Common myeloid progenitor, CD34-positive (primary cell): Measurements from ENCODE around the gene KCTD2.
A peak's percentile ranks its signal among the peaks of the same experiment; 100 is the strongest.

Experiments
- CTCF ChIA-PET: fragments of 350-600 bp; sonication (Branson Sonifier 250); formaldehyde crosslinking; loops from one replicate; lab custom pipeline; 2021; ENCODE audit warnings: antibody characterized with exemption; lab: Charles Lee
- POLR2A ChIA-PET: fragments of 350-600 bp; sonication (Branson Sonifier 250); formaldehyde crosslinking; loops from one replicate; lab custom pipeline; 2021; ENCODE audit warnings: antibody characterized with exemption; lab: Charles Lee
- DNase-seq, 3 donors: peaks; one replicate each; pipeline versions ENCODE4 v3.0.0 to v3.0.0-alpha.2; 2013
- H3K27ac ChIP-seq, 2 experiments: 1 replicate in 1 of 2; 2 replicates in 1 of 2; pipeline ENCODE4 v1.7.0; 2013; ENCODE audit warnings: inconsistent platforms in 2 of 2, low read length in 2 of 2, mild to moderate bottlenecking in 2 of 2, low read depth in 1 of 2, moderate library complexity in 1 of 2; ENCODE audit not compliant: severe bottlenecking in 2 of 2, insufficient read depth in 1 of 2, poor library complexity in 1 of 2
- H3K27me3 ChIP-seq, 5 experiments: replicated peaks in 2 of 5; 1 replicate in 3 of 5; 2 replicates in 2 of 5; pipeline versions ENCODE4 v1.6.1 to v1.7.0; 2013; ENCODE audit warnings: low read length in 4 of 5, mild to moderate bottlenecking in 2 of 5, moderate library complexity in 2 of 5, inconsistent platforms in 1 of 5; ENCODE audit not compliant: insufficient read depth in 5 of 5, control insufficient read depth in 4 of 5
- H3K36me3 ChIP-seq, 4 experiments: 1 replicate in 2 of 4; 2 replicates in 2 of 4; pipeline versions ENCODE4 v1.6.1 to v1.7.0; 2013; ENCODE audit warnings: low read length in 3 of 4, control low read depth in 1 of 4, mild to moderate bottlenecking in 1 of 4; ENCODE audit not compliant: control insufficient read depth in 4 of 4, insufficient read depth in 4 of 4
- H3K4me1 ChIP-seq, 4 experiments: 1 replicate in 3 of 4; 2 replicates in 1 of 4; pipeline versions ENCODE4 v1.6.1 to v1.7.1; 2013; ENCODE audit warnings: low read length in 3 of 4, mild to moderate bottlenecking in 3 of 4, control low read depth in 1 of 4, inconsistent platforms in 1 of 4, moderate library complexity in 1 of 4; ENCODE audit not compliant: control insufficient read depth in 4 of 4, insufficient read depth in 4 of 4; ENCODE audit errors: control extremely low read depth in 1 of 4
- H3K4me3 ChIP-seq, 7 experiments: 1 replicate in 4 of 7; 2 replicates in 3 of 7; pipeline versions ENCODE4 v1.5.1 to v1.7.0; 2013; ENCODE audit warnings: mild to moderate bottlenecking in 7 of 7, low read length in 6 of 7, moderate library complexity in 6 of 7, inconsistent platforms in 2 of 7, low read depth in 2 of 7, control low read depth in 1 of 7; ENCODE audit not compliant: insufficient read depth in 4 of 7, control insufficient read depth in 1 of 7; ENCODE audit errors: extremely low read depth in 1 of 7
- H3K9me3 ChIP-seq, 5 experiments: 1 replicate in 4 of 5; 2 replicates in 1 of 5; pipeline versions ENCODE4 v1.6.1 to v1.7.1; 2013; ENCODE audit warnings: low read length in 4 of 5, mild to moderate bottlenecking in 2 of 5, inconsistent platforms in 1 of 5, low read depth in 1 of 5, moderate library complexity in 1 of 5; ENCODE audit not compliant: control insufficient read depth in 4 of 5, insufficient read depth in 2 of 5; ENCODE audit errors: control extremely low read depth in 1 of 5
- WGBS: methylation state at CpG from one replicate; pipeline ENCODE4 v1.1.5; 2013; ENCODE audit not compliant: insufficient coverage; 5-methylcytosine and 5-hydroxymethylcytosine counted together

Gene KCTD2

DNA sequence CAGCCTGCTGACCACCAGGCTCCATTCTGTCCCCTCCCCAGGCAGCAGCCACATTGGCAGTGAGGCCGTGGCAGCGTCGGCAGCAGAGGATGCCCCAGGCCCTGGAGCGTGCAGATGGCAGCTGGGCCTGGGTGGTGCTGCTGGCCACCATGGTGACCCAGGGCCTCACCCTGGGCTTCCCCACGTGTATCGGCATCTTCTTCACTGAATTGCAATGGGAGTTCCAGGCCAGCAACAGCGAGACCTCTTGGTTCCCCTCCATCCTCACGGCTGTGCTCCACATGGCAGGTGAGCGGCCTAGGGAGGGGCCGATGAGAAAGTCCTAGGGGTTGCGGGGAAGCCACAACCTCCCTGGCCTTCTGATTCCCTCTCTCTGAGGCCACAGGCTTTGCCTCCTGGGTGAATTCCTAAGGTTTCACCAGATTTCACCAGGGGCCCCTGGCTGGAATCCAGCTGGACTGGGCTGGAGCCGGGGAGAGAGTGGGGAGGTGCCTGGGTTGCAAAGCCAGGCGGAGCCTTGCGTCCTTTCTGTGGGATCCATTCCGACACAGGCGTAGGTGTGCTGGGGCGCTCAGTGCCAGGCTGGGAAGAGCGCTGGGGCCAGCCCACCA lies 46.6 kb downstream of the KCTD2 start:
- no peaks in the 10 kb centered on the region for H3K9me3 ChIP-seq
- no peak overlapping the region for H3K27ac ChIP-seq
- ChIA-PET POLR2A (interaction anchor here (0.6 kb wide), 2 partner anchors 49 to 77 kb away, joined by 3 read pairs; no protein-coding TSS in a partner anchor), CTCF (interaction anchor here (0.7 to 3.7 kb wide), 5 partner anchors 15 to 38 kb away, joined by 3 to 14 read pairs (median 4); partner anchors contain the start of gene NT5C)
- H3K36me3 ChIP-seq: peaks cover 0 to 22% (median 5%) of the 10 kb centered on the region in 4 experiments
- no peak for DNase-seq
- no peak overlapping the region for H3K4me3 ChIP-seq
- peaks cover 0 to 59% (median 28%) of the 10 kb centered on the region in 4 experiments for H3K4me1 ChIP-seq
- 92% methylated on average over 16 of the region's 18 CpGs for WGBS
- no peaks in the 10 kb centered on the region for H3K27me3 ChIP-seq

GRCh38 chr17:75094871-75095399 lies 47.9 kb downstream of the KCTD2 start:
- no peaks in the 10 kb centered on the region for H3K9me3 ChIP-seq
- no peak overlapping the region for H3K27ac ChIP-seq
- DNase-seq: no peak
- ChIA-PET CTCF (interaction anchor here (0.5 to 3.7 kb wide), 7 partner anchors 16 to 36 kb away, joined by 3 to 14 read pairs (median 4); no protein-coding TSS in a partner anchor), POLR2A (no interaction called here)
- H3K27me3 ChIP-seq: no peaks in the 10 kb centered on the region
- H3K4me3 ChIP-seq: no peak overlapping the region
- WGBS: 82% methylated on average over 7 of the region's 16 CpGs
- peaks cover 0 to 32% (median 15%) of the 10 kb centered on the region in 4 experiments for H3K36me3 ChIP-seq
- peaks cover 0 to 47% (median 20%) of the 10 kb centered on the region in 4 experiments for H3K4me1 ChIP-seq

DNA sequence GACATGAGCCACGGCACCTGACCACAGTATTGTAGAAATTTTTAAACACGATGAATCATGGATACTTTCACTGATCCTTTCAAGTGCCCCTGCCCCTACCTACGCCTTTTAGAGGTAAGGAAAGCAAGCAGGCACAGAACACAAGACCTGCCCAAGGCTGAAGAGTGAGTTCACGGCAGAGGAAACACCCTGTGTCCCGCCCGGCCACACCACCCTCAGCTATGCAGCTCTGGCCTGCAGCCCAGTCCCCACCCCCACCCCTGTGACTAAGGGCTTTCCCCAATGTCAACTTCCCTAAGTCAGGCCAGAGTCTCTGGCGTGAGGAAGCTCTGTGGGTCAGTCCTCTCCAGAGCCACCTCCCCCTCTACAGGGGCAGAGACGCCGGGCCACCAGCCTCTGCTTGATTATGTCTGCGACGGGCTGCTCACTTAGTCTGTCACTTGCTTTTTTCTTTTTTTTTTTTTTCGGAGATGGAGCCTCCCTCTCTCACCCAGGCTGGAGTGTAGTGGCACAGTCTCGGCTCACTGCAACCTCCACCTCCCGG lies 49.1 kb downstream of the KCTD2 start:
- DNase-seq: peak; percentile 78 to 95 (median 95)
- Histone ChIP-seq H3K9me3 (no peaks in the 10 kb centered on the region), H3K4me1 (peaks cover 0 to 41% (median 18%) of the 10 kb centered on the region in 4 experiments), H3K27me3 (no peaks in the 10 kb centered on the region), H3K27ac (peak overlapping the region in 1 of 2 experiments; percentile 64), H3K36me3 (peaks cover 2 to 40% (median 20%) of the 10 kb centered on the region in 4 experiments), H3K4me3 (peak overlapping the region in 2 of 7 experiments; percentile 26 to 50)
- WGBS: 3% methylated on average over 6 of the region's 14 CpGs
- POLR2A ChIA-PET: interaction anchor here (0.9 to 1.1 kb wide), 2 partner anchors 8 to 9 kb away, joined by 3 to 5 read pairs; partner anchors contain the start of gene SLC16A5
- CTCF ChIA-PET: interaction anchor here (1.4 to 3.7 kb wide), 5 partner anchors 10 to 35 kb away, joined by 3 to 15 read pairs (median 7); no protein-coding TSS in a partner anchor

GRCh38 chr17:75097865-75098264 lies 50.8 kb downstream of the KCTD2 start:
- Histone ChIP-seq H3K4me3 (no peak overlapping the region), H3K9me3 (no peaks in the 10 kb centered on the region), H3K4me1 (peaks cover 0 to 38% (median 21%) of the 10 kb centered on the region in 4 experiments), H3K36me3 (peaks cover 2 to 40% (median 20%) of the 10 kb centered on the region in 4 experiments), H3K27me3 (no peaks in the 10 kb centered on the region), H3K27ac (no peak overlapping the region)
- POLR2A ChIA-PET: interaction anchor here (1.3 kb wide), 1 partner anchor 21 kb away, joined by 3 read pairs; no protein-coding TSS in a partner anchor
- CTCF ChIA-PET: interaction anchor here (3.0 kb wide), 1 partner anchor 8 kb away, joined by 15 read pairs; no protein-coding TSS in a partner anchor
- 98% methylated on average over 7 of the region's 7 CpGs for WGBS
- DNase-seq: no peak

DNA sequence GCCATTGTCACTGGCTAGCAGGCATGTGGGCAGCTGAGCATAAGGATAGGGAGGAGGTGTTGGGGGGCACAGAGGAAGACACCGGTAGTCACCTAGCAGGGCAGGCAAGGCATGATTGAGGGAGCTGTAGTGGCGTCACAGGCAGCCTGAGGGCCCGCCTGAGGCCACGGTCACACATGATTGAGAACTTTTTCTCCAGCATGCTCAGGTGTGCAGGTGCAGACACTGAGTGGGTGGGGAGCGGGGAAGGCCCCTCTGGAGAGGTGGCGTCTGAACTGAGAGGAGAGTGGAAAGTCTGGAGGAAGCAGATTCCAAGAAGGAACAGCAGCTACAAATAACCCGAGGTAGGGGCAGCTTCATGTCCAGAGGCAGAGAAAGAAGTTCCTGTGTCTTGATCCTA lies 51.8 kb downstream of the KCTD2 start:
- Histone ChIP-seq H3K4me1 (peaks cover 0 to 33% (median 21%) of the 10 kb centered on the region in 4 experiments), H3K36me3 (peaks cover 2 to 35% (median 20%) of the 10 kb centered on the region in 4 experiments), H3K27ac (no peak overlapping the region), H3K27me3 (no peaks in the 10 kb centered on the region), H3K4me3 (no peak overlapping the region), H3K9me3 (no peaks in the 10 kb centered on the region)
- no peak for DNase-seq
- CTCF ChIA-PET: interaction anchor here (0.7 to 1.2 kb wide), 3 partner anchors 10 to 30 kb away, joined by 3 to 4 read pairs (median 3); partner anchors contain the start of gene SLC16A5
- 91% methylated on average over 6 of the region's 7 CpGs for WGBS
- POLR2A ChIA-PET: no interaction called here

GRCh38 chr17:75099881-75100595 lies 53.0 kb downstream of the KCTD2 start:
- DNase-seq: no peak
- 97% methylated on average over 30 of the region's 31 CpGs for WGBS
- no peak overlapping the region for H3K27ac ChIP-seq
- ChIA-PET POLR2A (no interaction called here), CTCF (interaction anchor here (1.1 to 3.2 kb wide), 2 partner anchors 14 to 45 kb away, joined by 3 to 17 read pairs; no protein-coding TSS in a partner anchor)
- H3K4me1 ChIP-seq: peaks cover 0 to 31% (median 21%) of the 10 kb centered on the region in 4 experiments
- H3K27me3 ChIP-seq: no peaks in the 10 kb centered on the region
- no peak overlapping the region for H3K4me3 ChIP-seq
- H3K36me3 ChIP-seq: peaks cover 2 to 37% (median 22%) of the 10 kb centered on the region in 4 experiments
- no peaks in the 10 kb centered on the region for H3K9me3 ChIP-seq
